Measurements from ENCODE around the gene R3HDM4.

DNA sequence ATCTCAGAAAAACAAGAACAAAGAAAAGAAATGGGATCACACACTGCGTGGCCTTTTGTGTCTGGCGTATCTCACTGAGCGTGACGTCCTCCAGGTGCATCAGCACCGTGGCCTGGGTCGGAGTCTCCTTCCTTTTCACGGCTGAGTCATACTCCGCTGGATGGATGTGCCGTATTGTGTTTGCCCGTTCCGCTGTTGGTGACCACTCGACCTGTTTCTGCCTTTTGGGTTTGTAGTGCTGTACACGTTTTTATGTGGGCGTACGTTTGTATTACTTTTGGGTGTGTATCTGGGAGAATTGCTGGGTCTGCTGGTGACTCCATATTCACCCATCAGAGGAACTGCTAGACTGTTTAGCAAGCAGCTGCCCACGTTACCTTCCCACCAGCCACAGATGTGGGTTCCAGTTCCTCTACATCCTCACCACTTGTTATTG lies 24.3 kb upstream of the R3HDM4 start:
- TF ChIP-seq CTCF (IDR thresholded peaks at IDR 0.05): no peak
- no peak for TF ChIP-seq POLR2A (IDR thresholded peaks at IDR 0.05)

Measured in gastroesophageal sphincter (tissue), 3 donors.